Esophagus muscularis mucosa (tissue), 4 donors: ENCODE data around the gene CYS1.
"Not testable (repeated sequence)": the region's sequence is repeated elsewhere in the genome, so short reads cannot be mapped to it uniquely, and the experiment has no call there.

Experiments
- CTCF ChIP-seq, 3 experiments: fragments of 200-600 bp in 2 of 3; fragments of 450-650 bp in 1 of 3; sonication (generic) in 2 of 3; IDR thresholded peaks; one replicate each; pipeline ENCODE4 v1.5.1; 2017 to 2019; ENCODE audit warnings: antibody characterized with exemption in 3 of 3, mild to moderate bottlenecking in 2 of 3, moderate library complexity in 1 of 3
- EP300 ChIP-seq: sonication (generic); formaldehyde crosslinking; IDR thresholded peaks from one replicate; pipeline ENCODE4 v1.6.1; 2017; ENCODE audit warnings: antibody characterized with exemption
- POLR2A ChIP-seq: fragments of 450-650 bp; IDR thresholded peaks from one replicate; pipeline ENCODE4 v1.6.1; 2017; ENCODE audit warnings: antibody characterized with exemption, moderate library complexity, mild to moderate bottlenecking, low read depth
- POLR2AphosphoS5 ChIP-seq, 2 donors: sonication (generic); formaldehyde crosslinking; IDR thresholded peaks; one replicate each; pipeline ENCODE4 v1.6.1; 2017; ENCODE audit warnings: antibody characterized with exemption in 2 of 2

- TF ChIP-seq CTCF (IDR thresholded peaks at IDR 0.05); POLR2AphosphoS5 (IDR thresholded peaks at IDR 0.05); POLR2A; EP300: not testable (repeated sequence)
Observed at GRCh38 chr2:10015376-10015989, 64.7 kb downstream of the CYS1 start.
